Muscle of back (tissue), 11 donors: ENCODE measurements around the gene MGAM2. TPM values are rescaled to one million over a fixed set of nuclear protein-coding genes. Genes with fewer than 3 reads are reported as not detected.

Experiments
- DNase-seq, 3 donors: peaks; one replicate each; pipeline versions ENCODE4 v3.0.0 to v3.0.0-alpha.2; 2013
- polyA plus RNA-seq, 10 donors: library from polyadenylated mRNA; unstranded; fragments of 120-200 nt; gene quantifications; one replicate each; pipeline ENCODE4 v1.2.1, GENCODE V29; 2013; ENCODE audit not compliant: insufficient read length in 10 of 10

MGAM2 gene
- polyA plus RNA-seq, 10 donors: 0.03 to 0.13 (median 0.08) TPM; not detected in 4

GRCh38 chr7:142175594-142175993 is 64.1 kb downstream of the MGAM2 start:
- no peak for DNase-seq

GRCh38 chr7:142176901-142177300 is 65.4 kb downstream of the MGAM2 start:
- DNase-seq: no peak

- no peak for DNase-seq
Measured at GRCh38 chr7:142177869-142178268, 66.4 kb downstream of the MGAM2 start.

- no peak for DNase-seq
Measured at GRCh38 chr7:142180426-142180825, 68.9 kb downstream of the MGAM2 start.

- no peak for DNase-seq
Measured at GRCh38 chr7:142181211-142181610, 69.7 kb downstream of the MGAM2 start.

GRCh38 chr7:142181966-142182365 is 70.4 kb downstream of the MGAM2 start:
- no peak for DNase-seq

GRCh38 chr7:142185069-142185468 is 73.6 kb downstream of the MGAM2 start:
- no peak for DNase-seq

GRCh38 chr7:142185801-142186200 is 74.3 kb downstream of the MGAM2 start:
- no peak for DNase-seq

- DNase-seq: no peak
Measured at GRCh38 chr7:142188154-142188553, 76.6 kb downstream of the MGAM2 start.

- DNase-seq: peak in 1 of 3 donors; percentile 1
Measured at GRCh38 chr7:142188846-142189245, 77.3 kb downstream of the MGAM2 start.

- no peak for DNase-seq
Measured at GRCh38 chr7:142194201-142194600, 82.7 kb downstream of the MGAM2 start.

- DNase-seq: no peak
Measured at GRCh38 chr7:142196066-142196840, 84.7 kb downstream of the MGAM2 start.

GRCh38 chr7:142200206-142200605 is 88.7 kb downstream of the MGAM2 start:
- DNase-seq: no peak

GRCh38 chr7:142228537-142229104 is 117.1 kb downstream of the MGAM2 start:
- DNase-seq: no peak

GRCh38 chr7:142231716-142232115 is 120.2 kb downstream of the MGAM2 start:
- no peak for DNase-seq

GRCh38 chr7:142240546-142240945 is 129.0 kb downstream of the MGAM2 start:
- no peak for DNase-seq

GRCh38 chr7:142243823-142244222 is 132.3 kb downstream of the MGAM2 start:
- no peak for DNase-seq

GRCh38 chr7:142248166-142249160 is 136.9 kb downstream of the MGAM2 start:
- DNase-seq: no peak

GRCh38 chr7:142249918-142250317 is 138.4 kb downstream of the MGAM2 start:
- DNase-seq: no peak

GRCh38 chr7:142250705-142251104 is 139.2 kb downstream of the MGAM2 start:
- DNase-seq: no peak

- no peak for DNase-seq
Measured at GRCh38 chr7:142257958-142258357, 146.4 kb downstream of the MGAM2 start, which contains the start of gene PRSS58. PRSS58 (minus strand) TSS chr7:142258058; CDS start chr7:142257707, 351 bp downstream.
